ENCODE results near the gene DDX19B.

- TF ChIP-seq CTCF (IDR thresholded peaks at IDR 0.05), result no peak
- no peak for TF ChIP-seq EZH2 (IDR thresholded peaks at IDR 0.05)
Observed at GRCh38 chr16:70304892-70305448, 6.0 kb downstream of the DDX19B start.

Data from neural progenitor cell (in vitro differentiated cells).